Left ventricle myocardium inferior (tissue), 1 donor: ENCODE data around the gene SND1. TPM values are rescaled to one million over a fixed set of nuclear protein-coding genes. Genes with fewer than 3 reads are reported as not detected.

Source experiments
- DNase-seq: peaks from one replicate; pipeline ENCODE4 v3.0.0-alpha.2; 2020
- H3K27ac ChIP-seq: fragments of 200-600 bp; replicated peaks from 2 replicates; pipeline ENCODE4 v1.8.0; 2021
- H3K27me3 ChIP-seq: fragments of 200-600 bp; 2 replicates; pipeline ENCODE4 v1.8.0; 2021; ENCODE audit warnings: low read depth
- H3K36me3 ChIP-seq: fragments of 200-600 bp; 2 replicates; pipeline ENCODE4 v1.8.0; 2021
- H3K4me1 ChIP-seq: fragments of 200-600 bp; 2 replicates; pipeline ENCODE4 v1.8.0; 2021
- H3K4me3 ChIP-seq: fragments of 200-600 bp; 2 replicates; pipeline ENCODE4 v1.8.0; 2021; ENCODE audit warnings: mild to moderate bottlenecking, moderate library complexity
- H3K9me3 ChIP-seq: fragments of 200-600 bp; replicated peaks from 2 replicates; pipeline ENCODE4 v1.8.0; 2021
- CTCF ChIP-seq: fragments of 200-600 bp; IDR thresholded peaks from 2 replicates; pipeline ENCODE4 v1.8.0; 2021; ENCODE audit warnings: antibody characterized with exemption, mild to moderate bottlenecking, borderline replicate concordance
- intact Hi-C: fragments of 100-400 bp; cut with micrococcal nuclease; formaldehyde crosslinking; loops from one replicate; pipeline ENCODE4 v1.11.0; 2022
- total RNA-seq: library from RNA; stranded (reverse); fragmentation: NEBNext Ultra II Directional; extraction: Animal tissue kit (Norgen Biotek cat#: 25700); gene quantifications from one replicate; pipeline ENCODE4 v1.2.1, GENCODE V29; 2021
- donor health status: DM: no; HTN: yes; CAD: no; lungs with severe emphysema.

Gene SND1
- total RNA-seq, 1 donor from 2014 or later, result 71.6 TPM

GRCh38 chr7:128128401-128128800, 476.4 kb downstream of the SND1 start:
- peaks cover 66% of the 10 kb centered on the region for H3K27me3 ChIP-seq
- no peak for TF ChIP-seq CTCF
- no peak for DNase-seq
- no peaks in the 10 kb centered on the region for H3K4me1 ChIP-seq
- H3K36me3 ChIP-seq, result no peaks in the 10 kb centered on the region
- no peak overlapping the region for H3K27ac ChIP-seq
- H3K9me3 ChIP-seq, result no peaks in the 10 kb centered on the region
- intact Hi-C loops, result no loop called here
- H3K4me3 ChIP-seq, result no peak overlapping the region

GRCh38 chr7:128129224-128129864, 477.4 kb downstream of the SND1 start:
- H3K27ac ChIP-seq, result no peak overlapping the region
- peaks cover 71% of the 10 kb centered on the region for H3K27me3 ChIP-seq
- H3K36me3 ChIP-seq, result no peaks in the 10 kb centered on the region
- intact Hi-C loops, result no loop called here
- DNase-seq, result no peak
- H3K9me3 ChIP-seq, result no peaks in the 10 kb centered on the region
- TF ChIP-seq CTCF, result no peak
- no peaks in the 10 kb centered on the region for H3K4me1 ChIP-seq
- no peak overlapping the region for H3K4me3 ChIP-seq

GRCh38 chr7:128131115-128131514, 479.1 kb downstream of the SND1 start:
- no peak for TF ChIP-seq CTCF
- Histone ChIP-seq H3K9me3 (no peaks in the 10 kb centered on the region), H3K36me3 (no peaks in the 10 kb centered on the region), H3K4me3 (no peak overlapping the region), H3K27me3 (peaks cover 88% of the 10 kb centered on the region), H3K4me1 (peaks cover 17% of the 10 kb centered on the region), H3K27ac (no peak overlapping the region)
- intact Hi-C loops, result no loop called here
- DNase-seq, result no peak

- no peak overlapping the region for H3K27ac ChIP-seq
- TF ChIP-seq CTCF, result no peak
- peaks cover 21% of the 10 kb centered on the region for H3K4me1 ChIP-seq
- H3K27me3 ChIP-seq, result peaks cover 94% of the 10 kb centered on the region
- no peaks in the 10 kb centered on the region for H3K9me3 ChIP-seq
- intact Hi-C loops, result no loop called here
- no peak for DNase-seq
- no peaks in the 10 kb centered on the region for H3K36me3 ChIP-seq
- H3K4me3 ChIP-seq, result no peak overlapping the region
These were observed 479.7 kb downstream of the SND1 start for GRCh38 chr7:128131731-128132130.

GRCh38 chr7:128132426-128133069, 480.6 kb downstream of the SND1 start:
- Histone ChIP-seq H3K27me3 (peaks cover 94% of the 10 kb centered on the region), H3K27ac (no peak overlapping the region), H3K9me3 (no peaks in the 10 kb centered on the region), H3K4me3 (no peak overlapping the region), H3K36me3 (no peaks in the 10 kb centered on the region), H3K4me1 (peaks cover 21% of the 10 kb centered on the region)
- no peak for TF ChIP-seq CTCF
- intact Hi-C loops, result no loop called here
- DNase-seq, result no peak
